Uterus (tissue), 2 donors: ENCODE results near the gene GDF10.

Experiments
- CTCF ChIP-seq, 4 experiments: fragments of 200-600 bp in 2 of 4; fragments of 450-650 bp in 2 of 4; sonication (generic) in 2 of 4; IDR thresholded peaks; one replicate each; pipeline ENCODE4 v1.5.1; 2016 to 2019; ENCODE audit warnings: antibody characterized with exemption in 4 of 4, mild to moderate bottlenecking in 2 of 4, moderate library complexity in 1 of 4
- POLR2A ChIP-seq, 2 donors: fragments of 450-650 bp; IDR thresholded peaks; one replicate each; pipeline ENCODE4 v1.6.1; 2016; ENCODE audit warnings: antibody characterized with exemption in 2 of 2, mild to moderate bottlenecking in 1 of 2, moderate library complexity in 1 of 2

- no peak for TF ChIP-seq CTCF (IDR thresholded peaks at IDR 0.05)
- TF ChIP-seq POLR2A (IDR thresholded peaks at IDR 0.05): no peak
These were observed 59.8 kb downstream of the GDF10 start for GRCh38 chr10:47359626-47360418.
